Stimulated activated CD4-positive, alpha-beta T cell treated with anti-CD3 and anti-CD28 coated beads, TNF-alpha, amount 100 ng/mL, for 24 hours (primary cell): ENCODE data around the gene ZNF732.
A peak's percentile ranks its signal among the peaks of the same experiment; 100 is the strongest.
"Not testable (repeated sequence)": the region's sequence is repeated elsewhere in the genome, so short reads cannot be mapped to it uniquely, and the experiment has no call there.

Source experiments
- DNase-seq, 3 experiments: peaks; one replicate each; pipeline ENCODE4 v3.0.0-alpha.2; 2020; ENCODE audit warnings: low read depth in 3 of 3

ZNF732 gene

DNA sequence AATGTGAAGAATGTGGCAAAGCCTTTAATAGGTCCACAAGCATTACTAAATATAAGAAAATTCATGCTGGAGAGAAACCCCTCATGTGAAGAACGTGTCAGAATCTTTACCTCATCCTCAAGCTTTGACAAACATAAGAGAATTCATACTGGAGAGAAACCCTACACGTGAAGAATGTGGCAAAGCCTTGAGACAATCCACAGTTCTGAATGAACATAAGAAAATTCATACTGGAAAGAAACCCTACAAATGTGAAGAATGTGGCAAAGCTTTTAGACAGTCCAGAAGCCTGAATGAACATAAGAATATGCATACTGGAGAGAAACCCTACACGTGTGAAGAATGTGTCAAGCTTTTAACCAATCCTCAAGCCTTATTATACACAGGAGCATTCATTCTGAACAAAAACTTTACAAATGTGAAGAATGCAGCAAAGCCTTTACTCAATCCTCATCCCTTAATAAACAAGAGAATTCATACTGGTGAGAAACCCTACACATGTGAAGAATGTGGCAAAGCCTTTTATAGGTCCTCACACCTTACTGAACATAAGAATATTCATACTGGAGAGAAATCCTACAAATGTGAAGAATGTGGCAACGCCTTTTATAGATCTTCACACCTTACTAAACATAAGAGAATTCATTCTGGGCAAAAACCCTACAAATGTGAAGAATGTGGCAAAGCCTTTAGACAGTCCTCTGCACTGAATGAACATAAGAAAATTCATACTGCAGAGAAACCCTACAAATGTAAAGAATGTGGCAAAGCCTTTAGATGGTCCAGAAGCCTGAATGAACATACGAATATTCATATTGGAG, 51.1 kb downstream of the ZNF732 start:
- no peak for DNase-seq

DNA sequence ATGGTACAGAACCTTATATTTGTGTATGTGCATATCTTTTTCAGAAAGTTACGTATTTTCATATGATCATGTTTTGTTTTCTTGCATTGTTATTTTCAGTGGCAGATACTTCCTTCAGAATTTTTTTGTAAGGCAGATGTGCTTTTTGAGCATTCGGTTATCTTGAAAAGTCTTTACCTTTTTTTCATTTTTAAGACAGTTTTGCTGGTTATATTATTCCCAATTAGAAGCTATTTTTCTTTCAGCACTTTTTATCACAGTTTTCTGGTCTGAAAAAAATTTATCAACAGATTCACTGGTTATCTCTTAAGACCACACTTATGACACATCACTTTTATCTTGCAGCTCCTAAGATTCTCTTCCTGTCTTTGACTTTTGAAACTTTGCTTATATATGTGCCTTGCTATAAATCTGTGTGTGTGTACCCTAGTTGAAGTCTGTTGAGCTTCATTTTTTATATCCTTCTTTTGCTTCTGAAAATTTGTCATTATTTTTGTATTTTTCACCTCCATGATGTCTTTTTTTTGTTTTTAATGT, 53.1 kb downstream of the ZNF732 start:
- no peak for DNase-seq

DNA sequence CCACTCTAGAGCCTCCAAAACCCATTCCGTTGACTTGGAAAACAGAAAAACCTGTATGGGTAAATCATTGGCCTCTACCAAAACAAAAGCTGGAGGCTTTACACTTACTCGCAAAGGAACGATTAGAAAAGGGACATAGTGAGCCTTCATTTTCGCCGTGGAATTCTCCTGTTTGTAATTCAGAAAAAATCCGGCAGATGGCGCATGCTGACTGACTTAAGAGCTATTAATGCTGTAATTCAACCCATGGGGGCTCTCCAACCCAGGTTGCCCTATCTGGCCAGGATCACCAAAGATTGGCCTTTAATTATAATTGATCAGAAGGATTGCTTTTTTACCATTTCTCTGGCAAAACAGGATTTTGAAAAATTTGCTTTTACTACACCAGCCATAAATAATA, 60.8 kb downstream of the ZNF732 start:
- DNase-seq = peak; percentile 15 to 45 (median 25)

DNA sequence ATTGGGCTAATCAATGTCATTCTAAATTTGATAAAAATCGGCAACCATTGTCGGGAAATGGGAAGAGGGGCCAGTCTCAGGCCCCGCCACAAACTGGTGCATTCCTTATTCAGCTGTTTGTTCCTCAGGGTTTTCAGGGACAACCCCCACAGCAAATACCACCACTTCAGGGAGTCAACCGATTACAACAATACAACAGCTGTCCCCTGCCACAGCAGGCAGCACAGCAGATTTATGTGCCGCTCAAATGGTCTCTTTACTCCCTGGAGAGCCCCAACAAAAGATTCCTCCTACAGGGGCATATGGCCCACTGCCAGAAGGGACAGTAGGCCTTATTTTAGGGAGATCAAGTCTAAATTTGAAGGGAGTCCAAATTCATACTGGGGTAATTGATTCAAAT, 61.8 kb downstream of the ZNF732 start:
- DNase-seq = no peak

GRCh38 chr4:242121-242848, 63.0 kb downstream of the ZNF732 start:
- DNase-seq = peak; percentile 26 to 48 (median 46)

- not testable (repeated sequence) for DNase-seq
Observed at GRCh38 chr4:241411-241810, 63.9 kb downstream of the ZNF732 start.

DNA sequence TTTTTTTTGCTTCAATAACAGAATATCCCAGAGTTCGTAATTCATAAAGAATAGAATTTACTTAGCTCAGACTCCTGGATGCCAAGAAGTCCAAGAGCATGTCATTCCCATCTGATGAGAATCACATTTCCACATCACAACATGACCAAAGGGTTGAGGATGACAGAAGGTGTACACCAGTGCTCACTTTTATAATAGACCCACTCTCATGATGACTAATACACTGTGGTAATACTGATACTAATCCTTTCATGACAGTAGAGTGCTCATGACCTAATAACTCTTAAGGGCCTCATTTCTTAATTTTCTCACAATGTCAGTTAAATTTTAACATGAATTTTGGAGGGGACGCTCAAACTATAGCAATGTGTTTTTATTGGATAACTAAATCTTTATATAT, 69.2 kb downstream of the ZNF732 start:
- no peak for DNase-seq

DNA sequence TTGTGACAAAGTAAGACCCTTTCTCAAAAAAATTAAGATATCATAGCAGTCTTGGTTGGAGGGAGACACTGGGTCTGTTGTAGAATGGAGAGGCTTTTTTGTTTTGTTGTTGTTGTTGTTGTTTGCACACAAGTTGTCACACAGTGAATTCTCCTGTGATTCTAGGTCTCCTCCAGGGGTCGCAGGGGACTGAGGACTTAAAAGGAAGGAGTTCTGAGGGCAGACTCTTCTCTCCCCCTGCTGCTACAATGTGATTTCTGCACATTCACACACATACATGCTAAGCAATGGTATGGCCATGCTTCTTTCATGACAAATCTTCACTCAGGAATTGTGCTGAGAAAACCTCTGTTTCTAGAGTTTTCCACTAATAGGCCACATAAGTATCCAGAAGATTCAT, 71.1 kb downstream of the ZNF732 start:
- no peak for DNase-seq

GRCh38 chr4:223913-224497, 81.3 kb downstream of the ZNF732 start:
- no peak for DNase-seq
